ENCODE measurements around the gene LRRC3C.
"Not testable (repeated sequence)": the region's sequence is repeated elsewhere in the genome, so short reads cannot be mapped to it uniquely, and the experiment has no call there.

The LRRC3C gene

GRCh38 chr17:39899215-39899614 is 28.3 kb upstream of the LRRC3C start:
- no peak for TF ChIP-seq CTCF (IDR thresholded peaks at IDR 0.05; ENCODE audit: extremely low read depth, insufficient read depth, missing control alignments)
- no peak for DNase-seq (ENCODE audit: low spot score)
- in situ Hi-C loops (cut with MboI; ENCODE audit: low pct_unique_long_range_greater_than_20kb, low sequenced_read_pairs, unreplicated experiment): no loop called here

GRCh38 chr17:39902027-39902426 is 25.5 kb upstream of the LRRC3C start:
- in situ Hi-C loops (cut with MboI; ENCODE audit: low pct_unique_long_range_greater_than_20kb, low sequenced_read_pairs, unreplicated experiment): not testable (repeated sequence)

GRCh38 chr17:39903158-39903884 is 24.2 kb upstream of the LRRC3C start:
- no peak for TF ChIP-seq CTCF (IDR thresholded peaks at IDR 0.05; ENCODE audit: extremely low read depth, insufficient read depth, missing control alignments)
- in situ Hi-C loops (cut with MboI; ENCODE audit: low pct_unique_long_range_greater_than_20kb, low sequenced_read_pairs, unreplicated experiment): no loop called here
- DNase-seq (ENCODE audit: low spot score): no peak

More at GRCh38 chr17:39902027-39902426, 25.5 kb upstream of the LRRC3C start:
- not testable (repeated sequence) for DNase-seq (ENCODE audit: low spot score)

GRCh38 chr17:39904990-39905288 is 22.6 kb upstream of the LRRC3C start:
- TF ChIP-seq CTCF (IDR thresholded peaks at IDR 0.05; ENCODE audit: extremely low read depth, insufficient read depth, missing control alignments): no peak
- no peak for DNase-seq (ENCODE audit: low spot score)
- in situ Hi-C loops (cut with MboI; ENCODE audit: low pct_unique_long_range_greater_than_20kb, low sequenced_read_pairs, unreplicated experiment): no loop called here

- in situ Hi-C loops (cut with MboI; ENCODE audit: low pct_unique_long_range_greater_than_20kb, low sequenced_read_pairs, unreplicated experiment): no loop called here
- TF ChIP-seq CTCF (IDR thresholded peaks at IDR 0.05; ENCODE audit: extremely low read depth, insufficient read depth, missing control alignments): no peak
- DNase-seq (ENCODE audit: low spot score): no peak
These were observed 18.7 kb upstream of the LRRC3C start for GRCh38 chr17:39908789-39909352.

GRCh38 chr17:39913989-39914388 is 13.5 kb upstream of the LRRC3C start:
- in situ Hi-C loops (cut with MboI; ENCODE audit: low pct_unique_long_range_greater_than_20kb, low sequenced_read_pairs, unreplicated experiment): no loop called here
- no peak for DNase-seq (ENCODE audit: low spot score)
- no peak for TF ChIP-seq CTCF (IDR thresholded peaks at IDR 0.05; ENCODE audit: extremely low read depth, insufficient read depth, missing control alignments)

GRCh38 chr17:39915559-39915958 is 12.0 kb upstream of the LRRC3C start:
- peak; percentile 50 for DNase-seq (ENCODE audit: low spot score)
- in situ Hi-C loops (cut with MboI; ENCODE audit: low pct_unique_long_range_greater_than_20kb, low sequenced_read_pairs, unreplicated experiment): no loop called here
- TF ChIP-seq CTCF (IDR thresholded peaks at IDR 0.05; ENCODE audit: extremely low read depth, insufficient read depth, missing control alignments): no peak

Data from GM13977 (cell line).